NCI-H1048 (cell line): ENCODE results near the gene EDDM13.
A peak's percentile ranks its signal among the peaks of the same experiment; 100 is the strongest.
"Not testable (repeated sequence)": the region's sequence is repeated elsewhere in the genome, so short reads cannot be mapped to it uniquely, and the experiment has no call there.

ENCODE experiments used
- DNase-seq: peaks from one replicate; lab custom pipeline; 2025; lab: John Stamatoyannopoulos, UW

EDDM13 gene

GRCh38 chr19:56295531-56296455 lies 23.2 kb downstream of the EDDM13 start:
- DNase-seq, result no peak

DNA sequence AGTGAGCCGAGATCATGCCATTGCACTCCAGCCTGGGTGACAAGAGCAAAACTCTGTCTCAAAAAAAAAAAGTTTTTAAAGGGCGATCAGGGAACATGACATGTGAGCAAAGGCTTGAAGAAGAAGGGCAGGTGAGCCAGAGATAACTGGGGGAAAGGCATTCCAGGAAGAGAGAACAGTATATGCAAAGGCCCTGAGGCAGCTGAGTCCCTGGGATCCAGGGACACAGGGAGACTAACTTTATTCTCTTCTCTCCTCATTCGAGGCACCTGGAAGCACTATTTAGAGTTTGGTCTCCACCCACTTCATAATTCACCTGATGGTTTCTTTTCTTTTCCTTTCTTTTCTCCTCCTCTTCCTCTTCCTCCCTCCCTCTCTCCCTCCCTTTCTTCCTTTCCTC lies 24.5 kb downstream of the EDDM13 start:
- DNase-seq, result no peak

DNA sequence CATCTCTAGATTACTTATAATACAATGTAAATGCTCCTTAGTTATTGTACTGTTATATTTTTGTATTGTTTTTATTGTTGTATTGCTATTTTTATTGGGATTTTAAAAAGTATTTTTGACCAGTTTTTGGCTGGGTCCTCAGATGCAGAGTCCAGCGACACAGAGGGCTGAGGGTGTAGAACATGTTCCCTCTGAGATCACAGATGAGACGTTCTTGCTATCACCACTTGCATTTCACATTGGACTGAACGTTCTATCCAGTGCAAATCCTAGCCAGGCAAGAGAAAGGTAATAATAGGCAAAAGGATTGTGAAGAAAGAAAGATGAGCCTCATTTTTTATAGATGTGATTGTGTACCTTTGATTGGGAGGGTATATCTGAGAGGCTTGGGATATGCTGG lies 27.1 kb downstream of the EDDM13 start:
- no peak for DNase-seq

DNA sequence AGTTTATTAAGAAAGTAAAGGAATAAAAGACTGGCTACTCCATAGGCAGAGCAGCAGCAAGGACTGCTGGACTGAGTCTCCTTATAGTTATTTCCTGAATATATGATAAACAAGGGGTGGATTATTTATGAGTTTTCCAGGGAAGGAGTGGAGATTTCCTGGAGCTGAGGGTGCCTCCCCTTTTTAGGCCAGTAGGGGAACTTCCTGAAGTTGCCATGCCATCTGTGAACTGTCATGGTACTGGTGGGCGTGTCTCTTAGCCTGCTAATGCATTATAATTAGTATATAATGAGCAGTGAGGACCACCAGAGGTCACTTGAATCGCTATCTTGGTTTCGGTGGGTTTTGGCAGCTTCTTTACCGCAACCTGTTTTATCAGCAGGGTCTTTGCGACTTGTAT lies 28.6 kb downstream of the EDDM13 start:
- no peak for DNase-seq

- DNase-seq, result no peak
Measured at GRCh38 chr19:56301886-56302620, 29.5 kb downstream of the EDDM13 start.

- no peak for DNase-seq
Measured at GRCh38 chr19:56304243-56304642, 31.7 kb downstream of the EDDM13 start.

GRCh38 chr19:56306016-56306415 lies 33.5 kb downstream of the EDDM13 start:
- no peak for DNase-seq

DNA sequence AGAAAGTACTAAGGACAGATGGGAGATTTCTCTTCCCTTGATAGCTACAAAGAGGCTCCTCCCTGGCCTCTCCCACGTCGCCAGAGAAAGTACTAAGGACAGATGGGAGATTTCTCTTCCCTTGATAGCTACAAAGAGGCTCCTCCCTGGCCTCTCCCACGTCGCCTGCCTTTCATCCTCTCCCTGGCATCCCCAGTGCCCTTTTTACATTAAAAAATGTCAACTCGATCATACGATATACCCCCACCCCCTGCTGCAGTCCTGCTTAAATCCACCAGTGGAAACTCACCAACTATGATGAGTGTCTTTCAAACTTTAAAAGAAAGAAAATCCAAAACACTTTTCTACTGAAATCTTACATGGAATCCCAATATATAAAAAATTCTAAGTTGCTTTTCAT lies 34.5 kb downstream of the EDDM13 start:
- DNase-seq, result not testable (repeated sequence)

- no peak for DNase-seq
Measured at GRCh38 chr19:56308792-56309191, 36.2 kb downstream of the EDDM13 start.

DNA sequence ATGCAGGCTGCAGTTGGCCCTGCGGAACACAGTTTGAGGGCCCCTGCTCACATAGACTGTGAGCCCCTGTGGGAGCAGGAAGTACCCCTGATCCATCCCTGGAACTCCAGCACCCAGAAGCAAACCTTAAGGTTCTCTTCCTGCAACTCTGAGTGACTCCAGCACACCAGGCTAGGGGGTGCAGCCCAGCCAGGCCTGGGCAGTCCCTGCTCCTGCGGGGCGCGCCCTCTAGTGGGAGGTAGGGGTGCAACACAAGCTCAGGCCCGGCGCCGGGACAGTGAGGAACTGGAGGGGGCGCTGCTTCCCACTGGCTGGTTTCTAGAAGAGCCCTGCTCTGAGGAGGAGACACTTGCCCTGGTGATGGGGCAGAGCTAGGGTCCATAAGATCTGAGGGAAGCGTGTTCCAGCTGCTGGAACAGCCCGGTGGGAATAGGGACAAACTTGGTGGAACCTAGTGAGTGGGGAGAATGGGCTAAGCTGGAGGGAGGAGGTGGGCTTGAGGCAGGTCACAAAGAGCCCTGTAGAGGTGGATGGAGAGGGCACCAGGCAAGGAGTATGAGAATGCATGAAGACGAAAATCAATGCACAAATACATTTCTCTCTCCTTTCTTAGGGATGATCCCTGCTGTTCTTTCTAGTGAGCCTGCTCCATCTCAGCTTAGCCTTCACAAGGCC lies 37.1 kb downstream of the EDDM13 start:
- no peak for DNase-seq

GRCh38 chr19:56310462-56310861 lies 37.9 kb downstream of the EDDM13 start:
- no peak for DNase-seq

DNA sequence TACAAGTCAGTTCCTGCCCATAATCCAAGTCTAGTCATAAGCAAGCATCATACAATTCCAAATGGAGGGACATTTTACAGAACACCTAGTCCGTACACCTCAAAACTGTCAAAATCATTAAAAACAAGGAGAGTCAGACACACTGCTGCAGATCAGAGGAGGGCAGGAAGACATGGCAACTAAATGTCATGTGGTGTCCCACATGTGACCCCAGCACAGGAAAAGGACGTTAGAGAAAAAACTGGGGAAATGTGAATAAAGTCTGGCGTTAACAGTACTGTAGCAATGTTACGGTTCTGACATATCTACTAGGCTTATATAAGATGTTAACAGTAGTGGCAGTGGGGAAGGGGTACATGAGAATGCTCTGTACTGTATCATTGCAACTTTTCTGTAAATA lies 39.8 kb downstream of the EDDM13 start:
- DNase-seq, result no peak

DNA sequence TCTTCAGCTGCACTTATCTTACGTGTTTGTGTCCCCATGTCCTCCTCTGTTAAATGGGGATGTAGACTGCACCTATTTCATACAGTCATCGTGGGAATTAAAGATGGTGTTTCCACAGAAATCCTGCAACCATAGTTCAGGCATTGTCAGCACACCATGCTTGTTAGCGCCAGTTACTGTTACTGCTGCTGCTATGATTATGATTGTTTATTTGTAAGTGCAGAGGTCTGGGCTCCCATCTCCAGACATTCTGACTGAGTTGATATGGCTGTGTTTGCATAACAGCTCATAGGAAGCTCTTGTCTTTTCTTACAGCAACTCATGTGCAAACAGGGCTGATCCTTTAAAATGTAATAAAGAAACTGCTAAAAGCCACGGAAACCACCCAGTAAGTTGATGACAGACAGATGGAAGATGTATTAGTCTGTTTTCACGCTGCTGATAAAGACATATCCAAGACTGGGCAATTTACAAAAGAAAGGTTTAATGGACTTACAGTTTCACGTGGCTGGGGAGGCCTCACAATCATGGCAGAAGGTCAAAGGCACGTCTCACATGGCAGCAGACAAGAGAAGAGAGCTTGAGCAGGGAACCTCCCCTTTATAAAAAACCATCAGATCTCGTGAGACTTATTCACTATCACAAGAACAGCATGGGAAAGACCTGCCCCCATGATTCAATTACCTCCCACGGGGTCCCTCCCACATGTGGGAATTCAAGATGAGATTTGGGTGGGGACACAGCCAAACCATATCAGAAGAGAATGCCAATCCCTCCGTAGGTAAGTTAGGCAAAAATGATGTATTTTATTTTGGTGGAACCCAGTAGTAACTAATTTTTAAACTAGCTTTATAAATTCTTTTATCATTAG lies 40.5 kb downstream of the EDDM13 start:
- no peak for DNase-seq

- DNase-seq, result no peak
Measured at GRCh38 chr19:56314018-56314380, 41.5 kb downstream of the EDDM13 start.

- DNase-seq, result peak; percentile 81
Measured at GRCh38 chr19:56314381-56315076, 42.0 kb downstream of the EDDM13 start, which contains the start of gene ZSCAN5A. Gene ZSCAN5A (minus strand): TSS chr19:56314839. CDS start chr19:56225046, 89,793 bp downstream.

- peak; percentile 90 for DNase-seq
Measured at GRCh38 chr19:56315077-56315828, 42.7 kb downstream of the EDDM13 start.

DNA sequence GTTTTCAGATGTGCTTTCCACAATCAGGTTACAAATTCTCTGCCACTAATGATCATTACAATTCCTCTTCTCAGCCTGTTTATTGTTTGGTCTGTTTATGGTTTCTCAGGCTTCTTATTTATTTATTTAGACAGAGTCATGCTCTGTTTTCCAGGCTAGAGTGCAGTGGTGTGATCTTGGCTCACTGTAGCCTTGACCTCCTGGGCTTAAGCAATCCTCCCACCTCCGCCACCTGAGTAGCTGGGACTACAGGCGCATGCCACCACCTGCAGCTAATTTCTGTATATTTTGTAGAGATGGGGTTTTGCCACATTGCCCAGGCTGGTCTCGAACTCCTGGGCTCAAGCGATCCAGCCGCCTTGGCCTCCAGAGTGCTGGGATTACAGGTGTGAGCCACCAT lies 44.2 kb downstream of the EDDM13 start:
- DNase-seq, result no peak

DNA sequence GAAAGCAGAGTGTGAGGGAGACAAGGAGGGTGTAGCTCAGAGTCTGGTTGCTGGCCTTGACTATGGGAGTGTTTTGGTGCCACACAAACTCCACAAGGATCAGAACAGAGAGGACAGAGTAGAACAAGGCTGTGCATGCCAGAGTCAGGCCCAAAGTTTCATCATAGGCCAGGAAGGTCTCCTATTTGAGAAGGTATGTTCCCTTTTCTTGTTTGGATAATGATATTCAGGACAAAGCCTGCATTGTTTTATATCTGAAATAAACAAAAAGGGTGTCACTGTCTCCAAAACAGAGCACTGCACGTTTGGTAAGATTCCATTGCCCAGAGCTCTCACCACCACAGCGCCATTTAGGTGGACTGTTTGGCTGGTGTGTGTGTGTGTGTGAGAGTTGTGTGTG lies 45.2 kb downstream of the EDDM13 start:
- no peak for DNase-seq

DNA sequence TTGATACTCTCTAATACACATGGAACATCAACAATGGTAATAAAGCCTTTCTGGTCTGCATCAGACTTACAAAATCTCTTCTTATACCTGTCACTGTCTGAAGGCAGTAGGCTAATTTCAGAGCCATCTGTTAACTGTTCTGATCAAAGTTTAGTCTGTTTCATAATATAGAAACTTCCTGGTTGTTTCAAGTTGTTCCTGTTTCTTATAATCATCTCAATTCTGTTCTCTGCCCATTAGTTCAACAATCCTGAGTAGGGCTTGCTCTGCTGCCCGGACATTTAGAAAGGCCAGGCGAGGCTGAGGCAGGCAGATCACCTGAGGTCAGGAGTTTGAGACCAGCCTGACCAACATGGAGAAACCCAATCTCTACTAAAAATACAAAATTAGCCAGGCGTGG lies 47.4 kb downstream of the EDDM13 start:
- no peak for DNase-seq

GRCh38 chr19:56321254-56321988 lies 48.9 kb downstream of the EDDM13 start:
- no peak for DNase-seq
